AG04449 (cell line): Measurements from ENCODE around the gene PARD3B.
A peak's percentile ranks its signal among the peaks of the same experiment; 100 is the strongest.

Experiments
- CTCF ChIA-PET: fragments of 350-600 bp; formaldehyde crosslinking; extraction: SDS; loops from one replicate; lab custom pipeline; 2021; ENCODE audit warnings: antibody characterized with exemption; lab: Yijun Ruan, JAX
- POLR2A ChIA-PET: fragments of 400-600, 350-600 bp; formaldehyde crosslinking; extraction: SDS; loops from one replicate; lab custom pipeline; 2020; ENCODE audit warnings: antibody characterized with exemption, inconsistent platforms; lab: Yijun Ruan, JAX
- DNase-seq: peaks from one replicate; pipeline ENCODE4 v3.0.0-alpha.2; 2010; ENCODE audit warnings: low read depth, low spot score
- H3K4me3 ChIP-seq: 2 replicates; pipeline ENCODE4 v1.5.1; 2011; ENCODE audit warnings: low read depth, mild to moderate bottlenecking, control low read depth, low read length
- CTCF ChIP-seq: IDR thresholded peaks from one replicate; pipeline ENCODE4 v1.5.1; 2011; ENCODE audit warnings: mild to moderate bottlenecking, moderate library complexity, low read length, control low read depth, inconsistent platforms; ENCODE audit not compliant: insufficient read depth; ENCODE audit errors: missing control alignments

Gene PARD3B

GRCh38 chr2:204535764-204536163, 9.5 kb upstream of the PARD3B start:
- ChIA-PET CTCF (no interaction called here), POLR2A (no interaction called here)

DNA sequence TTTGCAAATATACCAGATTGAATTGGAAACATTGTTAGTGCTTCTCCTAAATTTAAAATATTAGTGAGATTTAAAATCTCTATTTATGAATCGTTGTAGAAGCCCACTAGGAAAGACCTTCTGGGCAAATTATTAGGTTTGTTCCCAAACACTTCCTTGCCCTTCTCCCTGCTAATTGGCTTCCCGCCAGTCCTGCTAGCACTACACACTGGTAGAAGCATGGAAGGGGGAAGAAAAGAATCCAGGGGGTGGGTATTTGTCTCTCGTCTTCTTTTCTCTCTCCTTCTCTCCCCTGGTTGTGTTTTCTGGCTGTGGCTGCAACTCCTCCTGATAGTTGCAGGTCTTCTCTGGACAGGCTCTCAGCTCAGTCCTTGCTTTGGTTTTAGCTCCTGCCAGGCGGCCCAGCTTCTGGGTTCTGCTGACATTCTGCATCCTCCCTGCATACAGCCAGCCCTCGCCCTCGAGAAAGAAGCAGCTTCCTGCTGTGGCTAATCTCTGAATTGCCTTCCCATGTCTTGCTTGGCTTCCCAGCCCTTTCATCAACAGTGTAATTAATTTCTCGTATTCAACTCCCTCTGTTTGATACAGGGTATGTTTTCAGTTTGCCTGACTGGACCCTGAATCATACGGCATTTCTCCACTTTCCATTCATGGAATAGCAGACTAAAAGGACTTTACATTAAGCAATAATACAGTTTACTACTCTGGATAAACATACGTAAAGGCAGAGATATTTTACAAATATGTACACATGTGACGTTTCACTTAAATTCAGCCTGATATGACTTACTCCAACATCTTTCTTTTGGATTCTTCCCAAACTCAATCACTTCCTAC, 6.9 kb upstream of the PARD3B start:
- no peak for TF ChIP-seq CTCF
- ChIA-PET CTCF (interaction anchor here (0.8 kb wide), 1 partner anchor 14 kb away, joined by 3 read pairs; no protein-coding TSS in a partner anchor), POLR2A (no interaction called here)
- peak overlapping the region; percentile 42 for H3K4me3 ChIP-seq
- DNase-seq = peak; percentile 74

More at GRCh38 chr2:204535764-204536163, 9.5 kb upstream of the PARD3B start:
- DNase-seq = no peak
- no peak overlapping the region for H3K4me3 ChIP-seq
- TF ChIP-seq CTCF = no peak

- ChIA-PET POLR2A (no interaction called here), CTCF (no interaction called here)
- no peak overlapping the region for H3K4me3 ChIP-seq
- DNase-seq = no peak
- TF ChIP-seq CTCF = no peak
Measured at GRCh38 chr2:204539019-204539385, 6.3 kb upstream of the PARD3B start.

DNA sequence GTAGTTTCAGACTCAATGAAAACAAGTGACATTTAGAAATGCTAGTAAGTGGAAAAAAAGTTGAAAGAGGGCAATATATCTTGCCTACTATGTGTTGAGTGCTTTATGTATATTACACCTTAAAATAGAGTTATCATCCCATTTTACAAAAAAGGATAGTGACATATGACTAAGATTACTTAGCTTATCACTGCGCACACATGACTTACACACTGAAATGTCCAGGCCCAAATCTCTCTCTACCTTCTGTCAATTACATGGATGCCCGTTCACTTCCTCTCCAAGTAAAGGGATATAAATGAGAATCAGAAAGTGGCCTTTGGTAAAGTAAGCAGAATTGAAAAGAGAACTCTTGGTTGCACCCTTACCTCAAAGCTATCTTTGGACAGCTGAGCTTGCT, 3.6 kb upstream of the PARD3B start:
- DNase-seq = no peak
- ChIA-PET CTCF (interaction anchor here (0.7 kb wide), 1 partner anchor 27 kb away, joined by 4 read pairs; no protein-coding TSS in a partner anchor), POLR2A (no interaction called here)
- no peak overlapping the region for H3K4me3 ChIP-seq
- TF ChIP-seq CTCF = no peak

- POLR2A ChIA-PET = no interaction called here
- no peak for TF ChIP-seq CTCF
- CTCF ChIA-PET = interaction anchor here (1.5 kb wide), 1 partner anchor 149 kb away, joined by 4 read pairs; no protein-coding TSS in a partner anchor
- DNase-seq = no peak
- no peak overlapping the region for H3K4me3 ChIP-seq
Measured at GRCh38 chr2:204542982-204543608, 2.2 kb upstream of the PARD3B start.
